Testis (tissue), 2 donors: Measurements from ENCODE around the gene FBXL13.
"Not testable (repeated sequence)": the region's sequence is repeated elsewhere in the genome, so short reads cannot be mapped to it uniquely, and the experiment has no call there.

Experiments used
- CTCF ChIP-seq, 3 experiments: fragments of 450-650 bp in 2 of 3; fragments of 200-600 bp in 1 of 3; sonication (generic) in 1 of 3; IDR thresholded peaks; one replicate each; pipeline ENCODE4 v1.5.1; 2016 to 2019; ENCODE audit warnings: antibody characterized with exemption in 3 of 3, mild to moderate bottlenecking in 2 of 3, moderate library complexity in 1 of 3
- POLR2A ChIP-seq: fragments of 450-650 bp; IDR thresholded peaks from one replicate; pipeline ENCODE4 v1.6.1; 2017; ENCODE audit warnings: antibody characterized with exemption, mild to moderate bottlenecking, moderate library complexity

GRCh38 chr7:103056006-103056405 is 18.6 kb downstream of the FBXL13 start:
- not testable (repeated sequence) for TF ChIP-seq CTCF (IDR thresholded peaks at IDR 0.05); POLR2A
